HG03520 (cell line): Measurements from ENCODE around the gene RSPH1.

Source experiments
- ATAC-seq: cut with Tn5 transposase; IDR thresholded peaks from one replicate; pipeline ENCODE4 v1.9.1; 2021; ENCODE audit warnings: mild to moderate bottlenecking, moderate library complexity; ENCODE audit not compliant: unreplicated experiment

The RSPH1 gene

GRCh38 chr21:42431196-42431595 lies 64.8 kb downstream of the RSPH1 start:
- no peak for ATAC-seq

- ATAC-seq, result no peak
Observed at GRCh38 chr21:42430521-42430920, 65.5 kb downstream of the RSPH1 start.

- ATAC-seq, result no peak
Observed at GRCh38 chr21:42429856-42430255, 66.2 kb downstream of the RSPH1 start.

- no peak for ATAC-seq
Observed at GRCh38 chr21:42429021-42429420, 67.0 kb downstream of the RSPH1 start.

- ATAC-seq, result no peak
Observed at GRCh38 chr21:42427809-42428419, 68.1 kb downstream of the RSPH1 start.

- ATAC-seq, result no peak
Observed at GRCh38 chr21:42426876-42427480, 69.0 kb downstream of the RSPH1 start.

GRCh38 chr21:42426424-42426823 lies 69.6 kb downstream of the RSPH1 start:
- no peak for ATAC-seq

- ATAC-seq, result no peak
Observed at GRCh38 chr21:42425591-42425990, 70.4 kb downstream of the RSPH1 start.

- no peak for ATAC-seq
Observed at GRCh38 chr21:42424914-42425541, 71.0 kb downstream of the RSPH1 start.

- ATAC-seq, result peak; percentile 16
Observed at GRCh38 chr21:42423685-42424084, 72.3 kb downstream of the RSPH1 start.

- peak; percentile 49 for ATAC-seq
Observed at GRCh38 chr21:42423197-42423675, 72.8 kb downstream of the RSPH1 start.
